MM.1S (cell line): ENCODE data around the gene CRY2.

Experiments used
- EZH2 ChIP-seq: fragments of 300-600 bp; sonication (generic); optimal IDR thresholded peaks from 2 replicates; pipeline ENCODE3; 2017; ENCODE audit warnings: low read depth, mild to moderate bottlenecking, antibody characterized with exemption, low read length, mixed read lengths
- TF ChIP-seq, protein P1 (sequence below): fragments of 300-600 bp; sonication (generic); IDR thresholded peaks from 2 replicates; pipeline ENCODE4 v1.5.1; 2016; ENCODE audit warnings: antibody characterized with exemption, low read length, mixed read lengths

- TF ChIP-seq, protein P1, sequence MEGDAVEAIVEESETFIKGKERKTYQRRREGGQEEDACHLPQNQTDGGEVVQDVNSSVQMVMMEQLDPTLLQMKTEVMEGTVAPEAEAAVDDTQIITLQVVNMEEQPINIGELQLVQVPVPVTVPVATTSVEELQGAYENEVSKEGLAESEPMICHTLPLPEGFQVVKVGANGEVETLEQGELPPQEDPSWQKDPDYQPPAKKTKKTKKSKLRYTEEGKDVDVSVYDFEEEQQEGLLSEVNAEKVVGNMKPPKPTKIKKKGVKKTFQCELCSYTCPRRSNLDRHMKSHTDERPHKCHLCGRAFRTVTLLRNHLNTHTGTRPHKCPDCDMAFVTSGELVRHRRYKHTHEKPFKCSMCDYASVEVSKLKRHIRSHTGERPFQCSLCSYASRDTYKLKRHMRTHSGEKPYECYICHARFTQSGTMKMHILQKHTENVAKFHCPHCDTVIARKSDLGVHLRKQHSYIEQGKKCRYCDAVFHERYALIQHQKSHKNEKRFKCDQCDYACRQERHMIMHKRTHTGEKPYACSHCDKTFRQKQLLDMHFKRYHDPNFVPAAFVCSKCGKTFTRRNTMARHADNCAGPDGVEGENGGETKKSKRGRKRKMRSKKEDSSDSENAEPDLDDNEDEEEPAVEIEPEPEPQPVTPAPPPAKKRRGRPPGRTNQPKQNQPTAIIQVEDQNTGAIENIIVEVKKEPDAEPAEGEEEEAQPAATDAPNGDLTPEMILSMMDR: peak; percentile 65
- TF ChIP-seq EZH2: no peak
These were observed 5.4 kb downstream of the CRY2 start for GRCh38 chr11:45852712-45853101.
